Neural crest cell (in vitro differentiated cells): ENCODE measurements around the gene ANKRD40CL. TPM values are rescaled to one million over a fixed set of nuclear protein-coding genes. Genes with fewer than 3 reads are reported as not detected.
A peak's percentile ranks its signal among the peaks of the same experiment; 100 is the strongest.

ENCODE experiments used
- DNase-seq: peaks from one replicate; pipeline ENCODE4 v3.0.0; 2021; ENCODE audit warnings: low read depth, mixed read lengths, low spot score
- H3K27ac Mint-ChIP-seq: one replicate; pipeline ENCODE4 v1.8.0; 2021; ENCODE audit warnings: mild to moderate bottlenecking, mixed read lengths; ENCODE audit not compliant: unreplicated experiment
- H3K27me3 Mint-ChIP-seq: 2 replicates; pipeline ENCODE4 v1.8.0; 2021; ENCODE audit warnings: low read depth, mild to moderate bottlenecking, mixed read lengths
- H3K36me3 Mint-ChIP-seq: 2 replicates; pipeline ENCODE4 v1.8.0; 2021; ENCODE audit warnings: low read depth, mild to moderate bottlenecking, mixed read lengths
- H3K4me1 Mint-ChIP-seq: 2 replicates; pipeline ENCODE4 v1.8.0; 2021; ENCODE audit warnings: mixed read lengths
- H3K4me3 Mint-ChIP-seq: one replicate; pipeline ENCODE4 v1.8.0; 2021; ENCODE audit warnings: mild to moderate bottlenecking, mixed read lengths
- H3K9me3 Mint-ChIP-seq: 2 replicates; pipeline ENCODE4 v1.8.0; 2021; ENCODE audit warnings: mixed read lengths
- total RNA-seq: library from RNA; stranded (reverse); gene quantifications from 2 replicates; pipeline ENCODE4 v1.2.1, GENCODE V29; 2021
- TF ChIP-seq, protein P1 (sequence below): fragments of 200-600 bp; sonication (generic); conservative IDR thresholded peaks from 2 replicates; pipeline ENCODE4 v1.5.0; 2021; ENCODE audit warnings: antibody characterized with exemption, mild to moderate bottlenecking

Gene ANKRD40CL
- total RNA-seq, 1 donor from 2014 or later, result not detected

DNA sequence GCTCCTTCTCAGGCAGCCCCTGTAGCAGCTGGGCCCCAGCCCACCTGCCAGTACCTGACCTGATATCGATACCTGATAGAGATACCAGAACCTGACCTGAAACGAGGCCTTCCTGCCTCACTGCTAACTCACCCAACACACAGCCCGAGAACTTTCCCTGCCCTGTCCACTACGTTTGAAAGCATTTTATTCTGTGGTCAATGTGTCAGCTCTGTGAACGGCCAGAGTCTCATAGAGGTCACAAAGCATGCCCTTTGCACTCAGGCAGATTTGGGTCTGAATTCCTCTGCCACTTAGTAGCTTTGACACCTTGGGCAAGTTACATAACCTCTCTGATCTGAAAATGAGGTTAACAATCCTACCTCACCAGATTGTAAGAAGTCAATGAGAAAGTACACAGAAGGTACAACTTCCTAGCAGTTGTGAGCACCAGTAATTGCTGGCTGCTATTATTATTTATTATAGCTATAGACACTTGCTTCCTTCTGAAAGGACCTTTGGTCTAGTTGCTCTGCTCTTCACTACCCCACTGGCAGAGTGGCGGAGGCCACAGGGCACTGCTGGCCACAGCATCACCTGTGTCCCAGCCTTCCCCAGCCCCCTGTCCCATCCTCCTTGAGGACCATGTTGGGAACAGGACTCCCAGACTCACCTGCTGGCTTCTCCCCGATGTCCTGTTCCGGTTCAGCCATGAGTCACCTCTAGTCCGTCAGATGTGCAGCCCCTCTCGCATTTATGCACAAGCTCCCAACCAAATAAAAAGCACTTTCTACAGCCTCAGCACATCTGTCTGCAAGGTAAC lies 895 bp downstream of the ANKRD40CL start:
- TF ChIP-seq, protein P1, sequence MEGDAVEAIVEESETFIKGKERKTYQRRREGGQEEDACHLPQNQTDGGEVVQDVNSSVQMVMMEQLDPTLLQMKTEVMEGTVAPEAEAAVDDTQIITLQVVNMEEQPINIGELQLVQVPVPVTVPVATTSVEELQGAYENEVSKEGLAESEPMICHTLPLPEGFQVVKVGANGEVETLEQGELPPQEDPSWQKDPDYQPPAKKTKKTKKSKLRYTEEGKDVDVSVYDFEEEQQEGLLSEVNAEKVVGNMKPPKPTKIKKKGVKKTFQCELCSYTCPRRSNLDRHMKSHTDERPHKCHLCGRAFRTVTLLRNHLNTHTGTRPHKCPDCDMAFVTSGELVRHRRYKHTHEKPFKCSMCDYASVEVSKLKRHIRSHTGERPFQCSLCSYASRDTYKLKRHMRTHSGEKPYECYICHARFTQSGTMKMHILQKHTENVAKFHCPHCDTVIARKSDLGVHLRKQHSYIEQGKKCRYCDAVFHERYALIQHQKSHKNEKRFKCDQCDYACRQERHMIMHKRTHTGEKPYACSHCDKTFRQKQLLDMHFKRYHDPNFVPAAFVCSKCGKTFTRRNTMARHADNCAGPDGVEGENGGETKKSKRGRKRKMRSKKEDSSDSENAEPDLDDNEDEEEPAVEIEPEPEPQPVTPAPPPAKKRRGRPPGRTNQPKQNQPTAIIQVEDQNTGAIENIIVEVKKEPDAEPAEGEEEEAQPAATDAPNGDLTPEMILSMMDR, result no peak
- Mint-ChIP-seq H3K9me3 (no peaks in the 10 kb centered on the region), H3K27ac (peak overlapping the region; percentile 90), H3K4me1 (peaks cover 39% of the 10 kb centered on the region), H3K36me3 (no peaks in the 10 kb centered on the region), H3K4me3 (peak overlapping the region; percentile 17), H3K27me3 (no peaks in the 10 kb centered on the region)
- no peak for DNase-seq

DNA sequence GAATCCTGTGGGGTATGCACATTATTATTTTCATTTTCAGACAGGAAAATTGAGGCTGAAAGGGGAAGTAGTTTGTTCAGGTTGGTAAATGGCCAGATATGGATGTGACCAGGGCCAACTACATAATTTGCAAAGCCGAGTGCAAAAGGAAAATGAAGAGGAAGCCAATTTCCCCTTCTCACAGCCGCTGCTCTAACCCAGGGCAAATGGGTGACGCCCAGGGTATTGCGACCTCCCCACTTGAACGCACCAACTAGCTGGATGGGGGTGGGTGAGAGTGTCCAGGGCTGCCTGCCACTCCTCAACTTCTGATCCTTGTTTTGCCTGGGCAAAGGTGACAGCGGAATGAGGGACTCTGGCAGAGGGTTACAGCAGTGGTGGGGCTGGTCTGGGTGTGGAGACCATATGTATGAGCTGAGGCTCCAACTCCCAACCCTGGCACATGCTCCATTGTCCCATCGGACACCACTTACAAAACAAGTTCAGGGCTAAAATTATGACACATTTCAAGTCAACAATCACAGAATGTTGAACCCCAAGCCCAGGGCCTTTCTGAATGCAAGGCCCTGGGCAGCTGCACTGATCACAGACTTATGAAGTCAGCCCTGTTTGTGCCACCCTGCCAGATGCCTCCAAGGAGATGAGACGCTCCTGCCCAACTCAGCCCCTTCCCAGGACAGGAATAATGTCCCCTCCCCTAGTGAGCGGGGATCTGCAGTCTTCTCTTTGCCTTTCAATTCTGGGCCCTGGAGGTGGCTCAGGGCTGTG lies 1.7 kb downstream of the ANKRD40CL start:
- Mint-ChIP-seq H3K4me1 (peaks cover 39% of the 10 kb centered on the region), H3K36me3 (no peaks in the 10 kb centered on the region), H3K27ac (peak overlapping the region; percentile 90), H3K9me3 (no peaks in the 10 kb centered on the region), H3K4me3 (peak overlapping the region; percentile 17), H3K27me3 (no peaks in the 10 kb centered on the region)
- TF ChIP-seq, protein P1, result no peak
- no peak for DNase-seq

DNA sequence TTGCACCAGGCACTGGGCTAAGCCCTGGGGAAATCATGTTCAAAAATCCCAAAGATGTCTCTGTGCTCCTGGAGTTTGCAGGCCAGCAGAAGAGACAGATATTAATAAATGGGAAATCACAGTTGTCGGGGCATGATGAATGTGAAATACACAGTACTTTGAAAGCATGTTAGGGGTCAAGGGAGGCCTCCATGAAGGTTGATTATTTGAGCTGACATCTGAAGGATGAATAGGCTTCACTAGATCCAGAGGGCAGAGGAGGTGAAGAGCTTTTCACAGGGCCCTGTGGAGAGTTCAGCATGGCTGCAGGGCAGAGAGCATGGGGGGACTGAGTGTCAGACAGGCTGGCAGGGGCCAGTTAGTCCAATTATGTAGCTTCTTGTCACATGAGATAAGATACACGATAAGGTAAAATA lies 2.6 kb downstream of the ANKRD40CL start:
- Mint-ChIP-seq H3K9me3 (no peaks in the 10 kb centered on the region), H3K27ac (peak overlapping the region; percentile 4), H3K27me3 (no peaks in the 10 kb centered on the region), H3K4me1 (peaks cover 39% of the 10 kb centered on the region), H3K4me3 (peak overlapping the region; percentile 63), H3K36me3 (no peaks in the 10 kb centered on the region)
- TF ChIP-seq, protein P1, result no peak
- DNase-seq, result no peak

DNA sequence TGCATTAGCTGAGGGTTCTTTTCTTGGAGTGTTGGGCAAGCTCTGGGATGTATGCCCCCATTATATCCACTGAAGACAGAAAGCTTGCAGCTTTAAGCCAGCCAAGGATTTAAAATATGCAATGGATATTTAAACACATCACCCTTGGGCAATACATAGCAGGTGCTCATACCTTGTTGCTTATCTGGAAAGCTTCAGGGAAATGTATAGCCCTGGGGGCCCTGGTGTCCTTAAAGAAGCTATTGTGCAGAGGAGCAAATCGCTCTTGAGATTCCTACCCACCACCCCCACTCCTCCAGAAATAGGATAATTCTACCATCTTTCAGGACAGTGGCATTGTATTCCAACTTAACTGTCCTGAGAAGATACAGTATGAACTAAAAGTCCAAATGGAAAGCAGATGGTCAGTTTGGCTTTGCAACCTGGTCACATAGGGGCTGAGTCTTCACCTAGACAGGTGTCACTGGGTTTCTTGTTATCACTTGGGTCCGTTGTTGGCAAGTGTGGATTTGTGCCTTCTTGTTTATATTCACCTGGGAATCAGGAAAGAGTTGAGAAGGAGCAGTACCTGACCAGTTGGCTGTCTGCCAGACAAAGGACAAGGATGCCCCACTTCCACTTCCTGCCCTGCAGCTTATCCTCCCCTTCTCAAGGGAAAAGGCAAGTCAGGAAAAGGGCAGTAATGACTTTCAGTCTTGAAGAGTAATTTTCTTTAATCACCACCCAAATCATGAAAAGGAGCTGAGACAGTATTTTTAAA lies 3.4 kb downstream of the ANKRD40CL start:
- H3K4me1 Mint-ChIP-seq, result peaks cover 39% of the 10 kb centered on the region
- DNase-seq, result no peak
- H3K27ac Mint-ChIP-seq, result no peak overlapping the region
- no peaks in the 10 kb centered on the region for H3K27me3 Mint-ChIP-seq
- no peak overlapping the region for H3K4me3 Mint-ChIP-seq
- H3K9me3 Mint-ChIP-seq, result no peaks in the 10 kb centered on the region
- TF ChIP-seq, protein P1, result no peak
- H3K36me3 Mint-ChIP-seq, result no peaks in the 10 kb centered on the region

DNA sequence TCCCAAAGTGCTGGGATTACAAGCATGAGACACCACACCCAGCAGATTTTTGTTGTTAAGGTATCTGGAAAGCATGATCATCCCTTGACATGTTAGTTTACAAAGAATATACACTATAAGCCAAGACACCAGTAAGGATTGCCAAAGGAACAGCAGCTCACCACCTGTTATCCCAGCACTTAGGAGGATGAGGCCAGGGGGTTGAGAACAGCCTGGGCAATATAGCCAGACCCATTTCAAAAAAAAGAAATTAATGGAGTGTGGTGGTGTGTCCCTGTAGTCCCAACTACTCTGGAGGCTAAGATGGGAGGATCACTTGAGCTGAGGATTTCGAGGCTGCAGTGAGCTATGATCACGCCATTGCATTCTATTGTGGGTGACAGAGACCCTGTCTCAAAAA lies 5.1 kb downstream of the ANKRD40CL start:
- no peaks in the 10 kb centered on the region for H3K36me3 Mint-ChIP-seq
- DNase-seq, result no peak

More for the DNA sequence above, 5.1 kb downstream of the ANKRD40CL start:
- Mint-ChIP-seq H3K9me3 (no peaks in the 10 kb centered on the region), H3K27me3 (no peaks in the 10 kb centered on the region), H3K4me3 (no peak overlapping the region), H3K4me1 (peaks cover 39% of the 10 kb centered on the region), H3K27ac (no peak overlapping the region)
- TF ChIP-seq, protein P1, result no peak
